ENCODE results near the gene SLC1A3.

The SLC1A3 gene

DNA sequence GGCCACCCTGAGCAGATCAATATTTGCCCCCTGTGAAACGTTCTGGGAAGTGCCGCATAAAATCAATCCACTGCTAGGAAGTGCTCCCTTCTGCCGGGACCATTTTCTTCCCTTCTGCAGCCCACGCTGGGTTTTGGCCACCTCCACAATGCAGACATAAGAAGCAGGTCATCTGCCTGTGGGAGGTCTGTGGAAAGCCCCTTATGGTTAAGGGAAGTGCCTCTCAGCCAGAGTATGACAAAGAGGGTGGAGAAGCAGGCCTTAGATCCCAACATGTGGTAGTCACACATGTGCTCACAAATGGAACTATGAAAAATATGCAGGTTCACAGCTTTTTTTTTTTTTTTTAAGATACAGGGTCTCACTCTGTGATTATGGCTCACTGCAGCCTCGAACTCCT is 82.8 kb downstream of the SLC1A3 start:
- peak; percentile 86 to 96 (median 94) for DNase-seq

DNA sequence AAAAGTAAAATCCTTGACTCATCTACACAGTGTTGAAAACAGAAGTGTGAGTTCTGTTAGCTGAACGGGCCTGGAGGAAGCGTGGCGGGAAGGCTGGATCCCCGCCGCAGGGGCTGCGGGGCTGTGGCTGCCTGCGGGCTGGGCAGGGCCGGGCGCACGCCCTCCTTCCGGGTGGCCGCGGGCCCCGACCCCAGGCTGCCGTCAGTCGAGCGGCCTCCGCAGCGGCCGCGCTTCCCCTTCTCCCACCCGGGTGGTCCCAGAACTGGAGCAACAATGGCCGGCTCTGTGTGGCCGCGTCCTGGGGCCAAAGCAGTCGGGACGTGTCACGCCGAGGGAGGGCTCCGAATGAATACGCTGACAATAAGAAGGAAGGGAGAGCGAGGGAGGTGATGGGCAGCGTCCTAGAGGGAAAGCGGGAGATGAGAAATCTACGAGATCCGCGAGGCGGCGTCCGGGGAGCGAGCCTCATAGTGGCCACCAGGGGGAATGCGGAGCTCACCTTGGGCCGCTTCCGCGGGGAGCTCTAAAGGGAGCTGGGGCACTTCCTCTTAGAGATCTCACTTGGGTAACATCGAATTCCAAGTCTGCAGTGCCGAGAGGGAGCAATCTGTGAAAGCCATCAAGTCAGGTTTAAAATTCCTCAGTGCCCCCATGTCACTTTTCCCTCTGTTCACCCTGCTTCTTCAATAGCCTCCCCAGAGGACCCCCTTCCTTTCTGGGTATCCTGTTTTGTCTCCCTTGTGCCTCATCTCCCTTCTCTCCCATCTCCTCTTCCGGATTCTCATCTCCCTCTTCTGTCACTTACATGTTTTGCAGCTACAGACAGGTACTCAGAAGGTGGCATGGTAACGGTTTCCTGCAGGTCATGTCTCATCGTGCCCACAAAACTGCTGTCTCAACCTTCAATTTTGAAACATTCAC is 83.9 kb downstream of the SLC1A3 start:
- peak; percentile 89 to 95 (median 93) for DNase-seq

DNA sequence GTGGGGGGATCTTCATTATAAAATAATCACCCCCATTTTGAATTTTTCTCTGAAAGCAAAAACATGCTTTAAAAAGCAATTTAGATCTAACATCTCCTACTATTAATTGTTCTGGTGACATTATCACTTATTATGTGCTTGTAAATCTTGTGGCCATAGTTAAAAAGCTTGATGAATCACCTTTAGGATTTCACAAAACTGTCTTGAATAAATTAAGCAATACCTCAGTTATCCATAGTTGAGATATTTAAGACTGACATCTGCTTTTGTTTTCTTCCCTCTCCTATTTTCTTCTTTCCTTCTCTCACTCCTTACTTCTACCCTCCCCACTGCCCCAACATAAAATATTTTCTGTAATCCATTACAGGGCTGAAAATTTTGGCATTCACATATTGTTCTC is 84.8 kb downstream of the SLC1A3 start:
- DNase-seq: peak in 1 of 4 experiments; percentile 43

DNA sequence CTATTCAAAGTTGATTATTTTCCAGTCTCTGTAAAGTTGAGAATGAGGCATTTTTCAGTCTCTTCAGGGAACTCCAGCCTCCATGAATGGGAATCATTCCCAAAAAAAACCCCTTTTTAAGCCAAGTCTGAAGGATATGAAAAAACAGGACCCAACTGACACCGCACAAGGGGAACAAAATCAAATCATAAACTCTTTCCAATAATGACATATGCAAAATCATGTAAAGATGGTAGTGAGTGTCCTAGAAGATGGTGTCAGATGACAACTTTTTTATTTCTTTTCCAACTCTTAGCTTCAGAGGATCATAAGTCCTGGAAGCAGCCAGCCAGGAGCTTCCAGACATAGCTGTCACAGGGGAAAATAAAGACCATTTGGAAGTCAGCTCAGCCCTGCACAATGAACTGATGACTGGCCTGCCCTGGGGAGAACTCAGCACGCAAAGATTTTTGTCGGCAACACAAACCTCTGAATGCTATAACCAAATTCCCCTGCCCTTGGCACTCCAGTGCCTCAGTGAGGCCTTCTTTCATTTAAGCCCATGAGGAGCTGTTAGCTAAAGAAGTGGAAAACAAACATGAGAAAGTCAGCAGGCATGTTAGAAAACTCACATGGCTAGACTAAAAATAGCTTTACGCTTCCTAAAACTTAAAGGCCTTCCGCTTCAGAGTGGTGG is 85.4 kb downstream of the SLC1A3 start:
- DNase-seq: peak in 3 of 4 experiments; percentile 45 to 76 (median 60)

DNA sequence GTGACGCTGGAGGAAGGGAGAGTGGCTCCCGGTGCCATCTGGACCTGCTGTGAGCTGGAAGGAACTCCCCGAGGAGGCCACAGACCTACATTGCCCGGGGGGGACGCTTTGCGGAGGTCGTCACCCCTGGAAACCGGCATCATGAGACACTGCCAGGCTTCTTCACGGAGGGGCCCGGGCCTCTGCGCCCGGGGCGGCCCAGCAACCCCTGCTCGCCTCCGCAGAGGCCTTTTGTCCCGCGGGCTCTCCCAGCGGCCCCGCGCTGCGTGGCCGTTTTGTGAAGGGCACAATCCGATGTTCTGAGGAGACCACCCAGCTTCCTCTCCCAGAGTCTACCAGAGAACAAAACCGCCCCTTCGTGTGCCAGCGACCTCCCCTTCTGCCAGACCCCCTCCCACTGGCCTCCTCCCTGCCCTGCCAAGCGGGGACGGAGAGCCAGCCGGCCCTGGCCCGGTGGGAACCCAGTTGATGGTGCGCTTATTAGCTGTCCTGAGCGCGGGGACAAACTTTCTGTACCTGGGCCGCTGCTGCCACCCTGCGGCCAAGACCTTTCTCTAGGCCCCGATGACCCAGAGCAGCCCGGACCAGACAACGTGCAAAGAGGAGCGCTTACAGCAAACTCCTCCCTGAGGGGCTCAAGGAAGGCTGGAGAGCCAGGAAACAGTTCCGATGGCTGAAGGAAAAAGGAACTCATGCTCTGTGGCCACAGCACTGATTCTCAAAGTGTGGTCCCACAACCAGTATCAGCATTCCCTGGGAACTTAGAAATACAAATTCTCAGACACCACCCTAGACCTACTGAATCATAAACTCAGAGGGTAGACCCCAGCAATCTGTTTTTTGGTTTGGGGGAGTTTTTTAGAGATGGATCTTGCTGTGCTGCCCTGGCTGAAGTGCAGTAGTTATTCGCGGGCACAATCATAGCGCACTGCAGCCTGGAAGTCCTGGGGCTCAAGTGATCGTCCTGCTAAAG is 86.7 kb downstream of the SLC1A3 start:
- peak; percentile 87 to 92 (median 90) for DNase-seq

DNA sequence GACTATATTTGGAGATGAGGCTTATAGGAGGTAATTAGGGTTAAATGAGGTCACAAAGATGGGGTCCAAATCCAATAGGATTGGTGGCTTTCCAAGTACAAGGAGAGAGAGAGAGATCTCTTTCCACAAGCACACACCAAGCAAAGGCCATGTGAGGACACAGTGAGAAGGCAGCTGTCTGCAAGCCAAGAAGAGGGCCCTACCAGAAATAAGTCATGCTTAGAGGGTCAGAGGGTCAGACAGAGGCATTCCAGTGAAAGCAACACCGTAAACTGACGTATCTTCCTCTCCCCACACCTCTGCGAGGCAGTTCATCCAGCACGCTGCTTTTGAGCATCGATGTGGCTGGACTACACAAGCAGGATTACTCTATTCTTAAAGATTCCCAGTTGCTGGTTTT is 87.9 kb downstream of the SLC1A3 start:
- DNase-seq: no peak

DNA sequence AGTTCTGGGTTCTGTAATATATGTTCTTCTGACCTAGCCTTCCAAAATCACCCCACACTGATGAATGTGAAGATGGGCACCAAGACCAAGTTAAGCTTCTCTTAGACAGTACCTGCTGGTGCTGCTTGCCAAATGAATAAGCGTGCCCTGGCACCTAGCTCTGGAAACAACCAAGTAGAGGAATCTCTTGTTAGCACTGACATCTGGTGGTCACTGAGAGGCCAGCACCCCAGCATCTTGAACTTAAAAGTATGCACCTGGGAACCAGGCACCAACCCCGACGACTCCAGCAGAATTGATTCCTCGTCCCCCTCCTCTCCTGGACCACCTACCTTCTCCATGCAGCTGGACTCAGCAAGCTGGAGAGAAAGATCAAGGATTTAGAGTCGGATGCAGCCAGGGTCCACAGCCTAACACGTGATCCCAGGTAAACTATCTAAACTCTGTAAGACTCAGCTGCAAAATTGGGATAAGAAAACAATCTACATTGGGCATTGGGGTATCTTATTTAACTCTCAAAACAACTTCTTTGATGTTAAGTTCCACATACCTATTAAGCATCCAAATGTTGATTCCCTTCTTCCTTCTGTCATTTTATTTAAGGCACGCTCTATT is 89.8 kb downstream of the SLC1A3 start:
- DNase-seq: peak; percentile 58 to 74 (median 68)

DNA sequence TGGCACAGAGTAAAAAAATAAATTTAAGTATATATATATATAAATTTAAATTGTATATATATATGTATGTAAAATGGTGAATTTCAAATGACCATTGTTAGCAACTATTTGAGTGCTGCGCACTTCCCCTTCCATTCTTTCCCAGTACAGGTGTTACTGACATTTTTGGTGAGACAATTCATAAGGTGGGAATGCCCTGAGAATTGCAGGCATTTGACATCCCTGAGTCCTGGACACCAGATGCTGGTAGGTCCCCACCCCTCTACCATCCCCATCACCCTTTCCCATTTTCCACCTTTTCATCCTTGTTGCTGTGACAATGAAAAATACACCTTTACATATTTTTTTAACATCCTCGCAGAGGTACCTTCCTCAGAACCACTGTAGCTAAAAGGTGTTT is 91.6 kb downstream of the SLC1A3 start:
- DNase-seq: no peak

DNA sequence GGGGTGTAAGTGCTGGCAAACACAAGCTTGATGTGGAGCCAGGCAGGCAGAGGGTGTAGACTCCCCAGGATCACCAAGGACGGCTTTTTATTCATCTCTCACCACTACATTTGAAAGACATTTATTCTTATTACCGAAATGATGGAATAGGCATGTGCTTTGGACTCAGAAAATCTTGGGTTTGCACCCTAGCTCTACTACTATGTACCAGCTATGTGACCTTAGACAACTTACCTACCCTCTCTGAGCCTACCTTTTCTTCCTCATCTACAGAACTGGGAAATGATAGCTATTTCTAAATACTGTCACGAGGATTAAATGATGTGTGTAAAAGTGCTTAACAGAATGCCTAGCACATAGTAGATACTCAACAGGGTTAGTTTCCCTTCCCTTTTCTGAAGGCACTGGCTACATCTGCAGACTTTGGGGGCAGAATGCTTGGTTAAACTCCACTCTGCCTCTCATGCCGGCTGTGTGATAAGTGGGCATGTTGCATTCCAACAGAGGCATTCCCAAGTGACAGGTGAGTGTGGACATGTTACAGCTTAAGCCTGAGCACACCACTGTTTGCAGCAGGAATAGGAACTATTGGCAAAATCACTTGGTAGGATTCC is 94.8 kb downstream of the SLC1A3 start:
- DNase-seq: peak in 3 of 4 experiments; percentile 57 to 76 (median 69)

DNA sequence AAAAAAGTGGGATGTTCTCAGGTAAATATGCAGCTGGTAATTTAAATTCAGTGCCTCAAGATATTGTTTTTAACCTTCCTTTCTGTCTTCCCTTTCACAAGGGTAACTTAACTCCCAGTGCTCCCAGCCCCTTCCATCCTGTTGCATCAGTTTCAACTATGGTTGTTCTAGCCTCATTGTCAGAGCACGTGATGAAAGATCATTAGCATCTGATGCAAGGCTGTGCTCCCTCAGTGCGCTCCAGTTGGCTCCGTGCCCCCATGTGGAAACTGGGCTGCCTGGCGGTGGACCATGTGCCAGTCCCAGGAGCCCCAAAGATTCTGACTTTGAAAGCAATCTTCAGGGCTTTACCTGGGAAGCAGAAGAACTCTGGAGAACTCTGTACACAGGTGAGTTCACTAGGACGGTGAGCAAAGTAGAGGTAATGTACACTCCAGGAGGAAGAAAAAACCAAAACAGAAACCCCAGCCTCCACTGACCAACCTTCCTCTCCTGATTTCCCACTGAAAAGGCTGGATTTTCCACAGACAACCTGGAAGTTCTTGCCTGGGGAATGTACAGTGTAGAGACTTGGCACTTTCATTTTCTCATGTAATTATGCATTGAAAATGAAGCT is 96.9 kb downstream of the SLC1A3 start:
- peak in 3 of 4 experiments; percentile 36 to 52 (median 37) for DNase-seq

DNA sequence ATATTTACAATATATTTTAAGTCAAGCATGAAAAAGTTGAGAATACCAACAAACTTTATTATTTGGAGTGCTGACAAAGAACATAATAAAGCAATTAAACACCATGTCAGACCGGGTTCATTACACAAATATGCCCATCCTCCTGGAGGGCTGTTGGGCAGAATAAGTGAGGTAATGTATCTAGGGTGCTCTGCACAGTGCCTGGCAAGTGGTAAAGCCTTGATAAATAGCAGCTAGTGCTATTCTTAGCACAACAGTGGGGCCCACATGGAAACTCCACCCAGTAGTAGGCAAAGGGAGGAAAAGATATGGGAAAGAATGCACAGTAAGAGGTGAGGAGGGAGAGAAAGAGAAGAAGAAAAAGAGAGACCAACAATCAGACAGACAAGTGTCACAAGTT is 97.7 kb downstream of the SLC1A3 start:
- no peak for DNase-seq

DNA sequence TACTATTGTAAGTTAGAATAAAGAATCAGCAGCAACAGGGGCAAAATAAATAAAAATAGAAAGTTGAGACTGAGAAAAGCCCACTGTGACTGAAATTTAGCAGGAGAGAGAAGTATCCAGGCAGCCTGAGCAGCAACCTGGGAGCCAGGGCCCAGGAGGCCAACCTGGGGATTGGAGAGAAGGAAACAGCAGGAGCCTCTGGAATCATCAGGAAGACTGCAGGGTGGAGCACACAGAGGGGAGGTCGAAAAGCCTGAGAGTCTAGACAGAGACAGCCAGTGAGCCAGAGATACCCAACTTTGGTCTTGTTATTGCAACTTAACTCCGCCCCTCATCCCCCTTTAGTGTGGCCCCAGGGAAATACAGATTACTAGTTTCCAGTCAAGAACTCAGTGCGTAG is 98.6 kb downstream of the SLC1A3 start:
- DNase-seq: no peak

DNA sequence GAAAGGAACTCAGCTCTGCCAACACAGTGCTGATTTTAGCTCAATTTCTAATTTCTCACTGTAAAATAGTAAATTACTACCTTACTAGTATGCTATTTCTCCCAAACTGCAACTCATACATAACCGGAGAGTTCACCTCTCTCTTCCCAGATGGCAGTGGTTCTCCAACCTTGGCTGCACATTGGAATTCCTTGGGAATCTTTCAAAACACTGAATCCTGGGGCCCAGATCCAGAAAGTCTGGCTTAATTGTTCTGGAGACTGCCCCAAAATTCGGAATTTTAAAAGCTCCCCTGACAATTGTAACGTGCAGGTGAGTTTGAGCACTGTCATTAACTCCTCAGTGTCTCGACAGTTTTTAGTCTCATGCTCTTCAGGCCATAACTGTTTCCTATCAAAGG is 100.3 kb downstream of the SLC1A3 start:
- no peak for DNase-seq

DNA sequence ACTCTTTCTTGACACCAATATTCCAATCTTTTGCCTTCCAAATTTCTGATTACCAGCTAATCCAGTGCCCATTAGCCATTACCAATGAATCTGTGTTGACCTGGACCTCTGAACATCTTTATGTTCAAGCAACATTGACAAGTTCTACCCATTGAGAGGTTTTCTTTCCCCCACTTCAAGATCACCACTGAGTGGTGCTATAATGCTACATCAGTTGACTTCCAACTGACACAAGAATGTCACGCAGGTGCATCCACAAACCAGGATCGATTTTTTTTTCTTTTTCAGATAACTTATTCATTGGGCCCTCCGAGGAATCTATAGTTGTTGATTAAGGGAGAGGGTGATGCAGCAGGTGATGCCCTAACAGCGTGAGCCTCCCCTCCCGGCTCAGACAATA is 102.6 kb downstream of the SLC1A3 start:
- DNase-seq: no peak

DNA sequence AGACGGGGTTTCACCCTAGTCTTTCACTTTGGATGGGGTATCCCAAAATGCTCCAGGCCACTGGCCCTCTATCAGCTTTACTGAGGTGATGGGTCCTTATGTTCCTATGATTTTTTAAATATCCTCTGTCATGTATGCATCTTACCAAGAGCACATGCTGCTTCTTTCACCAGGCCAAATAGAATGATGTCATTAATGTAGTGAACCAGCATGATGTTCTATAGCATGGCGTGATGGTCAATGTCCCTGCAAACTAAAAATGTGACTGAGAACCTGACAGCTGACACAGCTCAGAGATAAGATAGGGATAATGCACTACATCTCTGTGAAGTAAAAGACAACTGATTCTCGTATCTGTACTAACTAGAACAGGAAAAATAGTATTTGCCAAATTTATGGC is 103.6 kb downstream of the SLC1A3 start:
- no peak for DNase-seq

DNA sequence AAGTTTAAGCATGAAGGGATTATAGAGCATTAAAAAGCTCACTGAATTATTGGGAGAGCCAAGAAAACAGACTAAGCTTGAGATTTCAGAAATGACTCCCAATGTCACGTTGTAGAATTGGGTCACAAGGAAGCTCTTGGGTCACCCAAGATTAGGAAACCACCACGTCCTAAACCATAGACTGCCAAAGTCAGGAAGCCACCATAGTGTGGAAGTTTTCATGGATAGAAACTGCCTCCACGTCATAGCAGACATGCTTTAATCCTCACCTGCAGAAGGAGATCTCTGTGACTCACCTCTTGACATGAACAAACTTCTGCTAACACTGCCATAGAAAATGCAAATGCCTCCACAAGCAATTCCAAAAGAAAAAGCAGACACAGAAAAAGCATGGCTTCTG is 106.3 kb downstream of the SLC1A3 start:
- peak; percentile 68 to 83 (median 78) for DNase-seq

DNA sequence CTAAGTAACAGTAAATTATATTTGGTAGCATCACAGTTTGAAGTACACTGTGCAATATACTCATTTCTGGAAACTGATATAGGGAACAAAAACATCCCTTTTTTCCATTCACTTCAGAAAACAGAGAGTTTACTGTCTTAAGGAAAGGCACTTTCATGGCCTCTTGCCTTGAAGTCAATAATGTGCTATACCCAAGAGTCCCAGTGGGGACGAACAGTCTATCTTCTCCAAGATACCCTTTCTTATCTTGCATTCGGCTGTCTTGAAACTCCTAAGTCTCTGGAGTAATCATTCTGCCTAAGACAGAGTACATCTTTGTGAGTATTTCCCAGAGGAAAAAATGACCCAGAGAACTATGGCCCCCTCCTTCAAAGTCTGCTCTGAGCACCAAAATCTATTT is 107.1 kb downstream of the SLC1A3 start:
- no peak for DNase-seq

DNA sequence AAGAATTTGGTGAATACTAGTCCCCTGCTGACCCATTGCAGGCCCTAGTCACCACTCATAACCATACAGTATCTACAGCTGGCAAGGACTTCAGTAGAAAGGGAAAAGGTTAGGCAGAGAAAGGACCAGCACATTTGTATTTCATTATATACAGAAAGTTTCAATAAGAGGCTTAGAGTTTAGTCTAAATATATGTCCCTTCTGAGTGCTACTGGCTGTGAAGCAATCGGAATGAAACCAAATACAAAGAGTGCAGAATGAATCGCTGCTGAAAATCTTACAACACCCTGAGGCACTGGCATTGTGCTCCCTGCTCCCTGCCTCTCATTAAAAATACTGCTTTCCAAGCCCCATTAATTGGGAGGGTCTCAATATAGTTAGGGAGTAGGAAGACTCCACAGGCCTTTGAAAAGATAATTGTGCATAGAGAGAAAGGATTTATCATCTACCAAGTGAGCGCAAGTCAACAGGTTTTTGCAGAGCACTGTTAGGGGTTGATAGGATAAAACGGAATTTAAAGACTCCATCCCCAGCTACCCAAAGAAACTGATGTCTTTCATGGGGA is 110.8 kb downstream of the SLC1A3 start:
- DNase-seq: no peak

DNA sequence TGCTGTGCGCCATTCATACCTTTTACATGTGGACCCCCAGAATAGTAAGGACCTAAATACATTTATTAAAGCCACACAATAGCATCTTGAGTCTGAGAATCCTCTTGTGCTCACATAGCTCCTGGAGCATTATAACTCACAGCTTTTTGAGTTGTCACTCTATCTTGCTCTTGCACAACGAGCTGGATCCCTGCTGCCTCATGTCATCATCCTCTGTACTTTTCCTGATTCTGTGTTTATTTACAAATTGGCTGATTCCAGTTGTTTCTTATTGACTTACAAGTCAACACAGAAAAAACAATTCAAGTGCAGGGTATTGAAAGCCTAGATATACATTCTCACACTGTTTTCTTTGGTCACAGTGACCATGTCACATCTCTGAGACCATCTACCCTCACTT is 112.9 kb downstream of the SLC1A3 start:
- peak in 1 of 4 experiments; percentile 13 for DNase-seq

DNA sequence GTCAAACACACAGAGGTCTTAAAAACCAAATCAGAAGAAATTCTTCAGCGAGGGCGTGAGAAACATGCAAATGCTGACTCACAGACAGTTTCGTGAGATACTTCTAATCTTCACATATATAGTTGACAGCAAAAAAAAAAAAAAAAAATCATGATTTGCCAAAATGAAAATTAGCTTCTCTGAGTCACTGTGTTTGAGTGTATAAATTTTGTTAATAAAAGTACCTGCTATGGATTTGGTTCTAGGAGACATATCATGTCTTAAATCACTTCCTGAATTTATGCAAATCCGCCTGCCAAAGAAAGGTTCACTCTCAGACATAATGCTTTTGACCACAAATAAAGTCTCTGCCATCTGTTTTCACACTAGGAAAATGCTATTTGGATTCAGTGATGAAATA is 114.3 kb downstream of the SLC1A3 start:
- DNase-seq: no peak

DNA sequence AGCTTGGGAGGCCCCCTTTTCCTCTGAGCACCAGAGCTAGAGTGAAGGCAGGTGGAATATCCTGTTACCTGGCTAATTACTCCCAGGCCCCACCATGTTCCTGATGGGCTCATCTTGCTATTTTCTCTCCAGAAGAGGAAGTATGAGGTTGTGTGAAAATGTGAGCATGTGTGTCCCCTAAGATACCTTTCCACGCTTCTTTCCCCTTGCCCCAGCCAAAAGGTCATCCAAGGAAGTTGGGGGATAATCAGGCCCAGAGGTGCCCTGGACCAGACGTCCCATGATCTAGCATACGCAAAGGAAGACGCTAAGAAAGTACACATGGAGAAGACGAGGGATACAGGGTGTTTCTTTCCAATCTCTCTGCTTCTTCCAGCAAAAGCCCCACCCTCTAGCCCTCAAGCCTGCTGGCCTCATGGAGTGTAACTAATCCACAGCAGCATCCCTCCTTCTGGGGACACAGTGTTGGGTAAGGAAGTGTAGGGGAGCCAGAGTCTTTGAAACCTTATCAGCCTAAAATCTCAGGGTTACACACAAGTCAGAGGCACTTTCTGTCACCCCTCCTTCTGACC is 115.3 kb downstream of the SLC1A3 start:
- no peak for DNase-seq

Measured in suppressor macrophage (primary cell).